NCI-H524 (cell line): ENCODE data around the gene DNAJA2.

Experiments
- DNase-seq, 2 experiments: peaks; one replicate each; lab custom pipeline; 2025; lab: John Stamatoyannopoulos, UW

The DNAJA2 gene

GRCh38 chr16:46927273-46927672 lies 46.2 kb downstream of the DNAJA2 start:
- no peak for DNase-seq

- DNase-seq: no peak
These were observed 46.8 kb downstream of the DNAJA2 start for GRCh38 chr16:46926470-46927225.

- DNase-seq: no peak
These were observed 49.1 kb downstream of the DNAJA2 start for GRCh38 chr16:46924402-46924801.

- no peak for DNase-seq
These were observed 49.8 kb downstream of the DNAJA2 start for GRCh38 chr16:46923513-46924295.

GRCh38 chr16:46922239-46922638 lies 51.2 kb downstream of the DNAJA2 start:
- DNase-seq: no peak

- DNase-seq: no peak
These were observed 52.9 kb downstream of the DNAJA2 start for GRCh38 chr16:46920402-46921068.

- DNase-seq: no peak
These were observed 54.3 kb downstream of the DNAJA2 start for GRCh38 chr16:46918905-46919792.

GRCh38 chr16:46918400-46918799 lies 55.1 kb downstream of the DNAJA2 start:
- DNase-seq: no peak

- DNase-seq: no peak
These were observed 56.5 kb downstream of the DNAJA2 start for GRCh38 chr16:46916980-46917379.

GRCh38 chr16:46915483-46916025 lies 57.9 kb downstream of the DNAJA2 start:
- no peak for DNase-seq

GRCh38 chr16:46914556-46915201 lies 58.8 kb downstream of the DNAJA2 start:
- DNase-seq: peak in 1 of 2 experiments; percentile 61

- no peak for DNase-seq
These were observed 61.8 kb downstream of the DNAJA2 start for GRCh38 chr16:46911650-46912049.

- no peak for DNase-seq
These were observed 62.4 kb downstream of the DNAJA2 start for GRCh38 chr16:46911038-46911437.

GRCh38 chr16:46908540-46909372 lies 64.7 kb downstream of the DNAJA2 start:
- peak; percentile 61 to 71 for DNase-seq

GRCh38 chr16:46907061-46907774 lies 66.3 kb downstream of the DNAJA2 start:
- no peak for DNase-seq

- no peak for DNase-seq
These were observed 67.0 kb downstream of the DNAJA2 start for GRCh38 chr16:46906360-46907060.
